Retinal pigment epithelial cell (primary cell): Measurements from ENCODE around the gene INHBA.
A peak's percentile ranks its signal among the peaks of the same experiment; 100 is the strongest.

ENCODE experiments used
- DNase-seq: peaks from one replicate; pipeline ENCODE4 v3.0.0-alpha.2; 2010; ENCODE audit warnings: low read depth
- H3K4me3 ChIP-seq: 2 replicates; pipeline ENCODE4 v1.5.1; 2011; ENCODE audit warnings: mild to moderate bottlenecking, low read length, control low read depth, moderate library complexity
- TF ChIP-seq, protein P1 (sequence below): conservative IDR thresholded peaks from 2 replicates; pipeline ENCODE4 v1.5.1; 2011; ENCODE audit warnings: low read depth, low read length, control low read depth, inconsistent platforms

The INHBA gene

DNA sequence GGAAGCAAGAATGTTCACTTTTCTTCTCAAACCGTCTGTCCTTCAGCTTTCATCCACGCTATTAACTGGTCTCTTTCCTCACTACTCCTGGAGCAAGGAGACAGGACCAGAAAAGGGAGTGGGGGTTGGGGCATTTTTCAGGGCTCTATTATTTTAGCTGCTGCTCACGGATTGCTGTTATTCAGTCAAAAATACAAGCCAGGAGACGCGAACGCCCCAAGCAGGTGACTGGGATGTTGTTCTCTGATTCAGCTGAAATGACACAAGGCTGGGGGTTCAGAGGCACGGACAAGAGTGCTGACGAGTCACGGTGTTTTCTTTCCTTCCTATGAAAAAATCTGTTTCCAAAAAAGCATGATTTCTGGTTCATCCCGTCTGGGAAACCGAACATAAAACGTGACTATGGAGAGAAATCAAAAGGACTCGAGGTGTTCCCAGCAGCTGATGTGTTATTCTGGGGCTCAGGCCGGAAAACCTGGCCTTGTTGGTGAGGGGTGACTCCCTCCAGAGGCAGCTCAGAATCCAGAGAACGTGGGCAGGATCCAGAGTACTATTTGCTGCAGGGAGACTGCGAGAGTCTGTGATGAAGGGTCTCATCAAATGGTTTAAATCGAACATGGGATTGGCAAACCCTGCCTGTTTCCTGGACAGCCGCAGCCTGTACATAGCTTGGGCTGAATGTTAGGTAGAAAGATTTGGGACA, 3.5 kb upstream of the INHBA start:
- DNase-seq: no peak
- TF ChIP-seq, protein P1, sequence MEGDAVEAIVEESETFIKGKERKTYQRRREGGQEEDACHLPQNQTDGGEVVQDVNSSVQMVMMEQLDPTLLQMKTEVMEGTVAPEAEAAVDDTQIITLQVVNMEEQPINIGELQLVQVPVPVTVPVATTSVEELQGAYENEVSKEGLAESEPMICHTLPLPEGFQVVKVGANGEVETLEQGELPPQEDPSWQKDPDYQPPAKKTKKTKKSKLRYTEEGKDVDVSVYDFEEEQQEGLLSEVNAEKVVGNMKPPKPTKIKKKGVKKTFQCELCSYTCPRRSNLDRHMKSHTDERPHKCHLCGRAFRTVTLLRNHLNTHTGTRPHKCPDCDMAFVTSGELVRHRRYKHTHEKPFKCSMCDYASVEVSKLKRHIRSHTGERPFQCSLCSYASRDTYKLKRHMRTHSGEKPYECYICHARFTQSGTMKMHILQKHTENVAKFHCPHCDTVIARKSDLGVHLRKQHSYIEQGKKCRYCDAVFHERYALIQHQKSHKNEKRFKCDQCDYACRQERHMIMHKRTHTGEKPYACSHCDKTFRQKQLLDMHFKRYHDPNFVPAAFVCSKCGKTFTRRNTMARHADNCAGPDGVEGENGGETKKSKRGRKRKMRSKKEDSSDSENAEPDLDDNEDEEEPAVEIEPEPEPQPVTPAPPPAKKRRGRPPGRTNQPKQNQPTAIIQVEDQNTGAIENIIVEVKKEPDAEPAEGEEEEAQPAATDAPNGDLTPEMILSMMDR: no peak
- no peak overlapping the region for H3K4me3 ChIP-seq

DNA sequence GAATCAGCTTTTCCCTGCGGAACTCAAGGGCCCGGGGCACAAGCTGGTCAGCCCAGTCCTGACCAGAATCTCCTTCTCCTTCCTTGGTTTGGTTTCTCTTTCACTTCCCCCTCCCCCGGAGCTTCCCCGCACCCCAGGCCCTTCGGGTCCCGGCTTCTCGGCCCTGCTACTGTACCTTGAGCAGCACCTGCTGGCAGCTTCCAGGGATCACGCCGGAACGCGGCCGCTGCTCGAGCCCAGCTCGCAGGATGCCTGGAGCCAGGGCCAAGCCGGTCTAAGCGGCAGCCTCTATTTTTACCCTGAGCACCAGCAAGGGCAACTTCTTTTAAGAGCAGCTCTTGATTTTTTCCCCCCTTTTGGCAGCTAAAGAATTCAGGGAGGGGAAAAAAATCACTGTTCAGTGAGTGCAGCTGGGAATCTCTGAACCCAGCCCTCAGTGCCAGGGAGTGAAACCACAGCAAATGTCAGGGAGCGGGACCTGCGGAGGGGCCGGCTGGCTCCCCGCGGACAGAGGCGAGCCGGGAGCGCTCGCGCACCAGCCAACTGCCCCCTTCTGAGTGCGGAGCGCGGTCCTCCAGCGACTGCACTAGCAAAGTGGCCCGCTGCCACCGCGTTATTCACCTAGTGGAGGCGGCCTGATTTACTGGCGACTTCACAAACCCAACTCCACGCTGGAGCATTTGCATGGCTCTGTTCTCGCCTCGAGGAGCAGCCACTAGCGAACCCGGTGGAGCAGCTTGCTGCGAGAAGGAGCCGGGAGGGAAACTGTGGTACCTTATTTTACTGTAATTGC, 2.4 kb upstream of the INHBA start:
- DNase-seq: peak; percentile 70
- peak overlapping the region; percentile 45 for H3K4me3 ChIP-seq

DNA sequence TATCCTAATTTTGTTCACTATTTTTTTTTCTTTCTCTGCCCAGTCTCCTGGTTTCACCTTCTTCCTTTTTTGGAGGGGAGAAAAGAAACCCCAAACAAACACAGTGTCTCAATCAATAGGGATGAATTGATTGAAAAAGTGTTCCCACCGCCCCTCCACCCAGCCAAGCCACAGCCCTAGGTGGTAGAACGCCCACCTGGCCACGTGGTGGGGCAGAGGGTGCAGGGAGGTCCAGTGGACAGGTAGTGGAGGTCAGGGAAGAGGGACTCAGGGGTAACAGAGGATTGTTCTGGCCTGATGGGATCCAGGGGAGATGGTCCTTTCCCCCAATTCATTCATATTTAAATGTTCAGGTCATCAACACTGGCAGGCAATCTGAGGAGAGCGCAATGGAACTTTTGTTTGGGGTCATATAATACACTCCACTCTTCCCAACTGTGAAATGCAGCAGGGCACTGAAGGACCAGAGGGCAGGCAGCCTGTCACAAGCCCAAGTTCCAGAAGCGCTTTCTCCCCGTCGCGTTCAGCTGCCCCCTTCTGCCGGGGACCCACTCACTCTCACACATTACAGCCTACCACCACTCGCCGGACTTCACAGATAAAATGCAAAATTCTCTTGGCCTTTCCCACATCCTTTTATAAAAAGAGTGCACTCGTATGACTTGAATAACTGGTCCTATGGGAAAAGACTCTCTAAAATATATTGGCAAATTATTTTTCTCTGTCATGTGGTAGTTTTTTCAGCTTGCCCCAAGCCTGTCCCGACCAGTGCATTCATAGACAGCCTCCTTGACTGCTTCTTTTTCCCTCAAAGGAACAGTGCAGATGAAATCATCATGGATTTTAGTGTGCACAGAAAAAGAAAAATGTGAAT, 1.6 kb downstream of the INHBA start:
- no peak for DNase-seq
- no peak overlapping the region for H3K4me3 ChIP-seq
- TF ChIP-seq, protein P1: no peak

More for the DNA sequence above, 2.4 kb upstream of the INHBA start:
- TF ChIP-seq, protein P1: peak; percentile 82

DNA sequence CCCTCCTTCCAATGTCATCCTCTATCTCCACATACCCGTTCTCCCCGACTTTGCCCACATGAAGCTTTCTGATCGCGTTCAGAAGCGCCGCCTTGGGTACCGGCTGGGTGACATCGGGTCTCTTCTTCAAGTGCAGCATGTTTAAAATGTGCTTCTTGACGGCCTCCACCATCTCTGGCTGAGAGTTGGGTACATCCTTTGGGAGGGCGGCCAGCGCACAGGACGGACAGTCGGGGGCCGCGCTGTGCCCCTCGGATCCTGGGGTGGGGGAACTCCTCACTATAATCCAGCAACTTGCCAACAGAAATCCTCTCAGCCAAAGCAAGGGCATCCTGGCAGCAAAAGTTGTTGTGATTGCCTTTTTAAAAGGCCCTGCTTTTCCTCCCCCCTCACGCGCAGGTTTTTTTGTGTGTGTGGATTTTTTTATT, 2.8 kb downstream of the INHBA start:
- peak overlapping the region; percentile 53 for H3K4me3 ChIP-seq
- DNase-seq: no peak
- TF ChIP-seq, protein P1: no peak

DNA sequence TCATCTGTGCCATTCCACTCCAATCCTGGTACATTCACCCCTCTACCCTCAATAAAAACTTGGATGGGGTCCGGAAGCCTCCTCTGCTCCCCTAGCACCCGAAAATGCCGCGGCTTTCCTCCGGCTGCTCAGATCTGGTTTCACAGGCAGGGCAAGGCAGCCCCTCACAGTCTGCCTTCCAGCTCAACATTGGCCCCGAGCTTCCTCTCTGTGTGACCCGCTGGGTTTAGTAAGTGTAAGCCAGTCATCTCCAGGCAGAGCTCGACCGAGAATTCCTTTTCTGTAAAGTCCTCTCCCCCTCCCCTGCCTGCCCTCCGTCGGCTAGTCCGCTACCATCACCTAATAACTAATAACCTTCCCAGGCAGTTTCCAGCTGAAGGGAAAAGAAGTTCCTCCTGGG, 3.4 kb downstream of the INHBA start:
- TF ChIP-seq, protein P1: no peak
- no peak for DNase-seq
- peak overlapping the region; percentile 53 for H3K4me3 ChIP-seq

DNA sequence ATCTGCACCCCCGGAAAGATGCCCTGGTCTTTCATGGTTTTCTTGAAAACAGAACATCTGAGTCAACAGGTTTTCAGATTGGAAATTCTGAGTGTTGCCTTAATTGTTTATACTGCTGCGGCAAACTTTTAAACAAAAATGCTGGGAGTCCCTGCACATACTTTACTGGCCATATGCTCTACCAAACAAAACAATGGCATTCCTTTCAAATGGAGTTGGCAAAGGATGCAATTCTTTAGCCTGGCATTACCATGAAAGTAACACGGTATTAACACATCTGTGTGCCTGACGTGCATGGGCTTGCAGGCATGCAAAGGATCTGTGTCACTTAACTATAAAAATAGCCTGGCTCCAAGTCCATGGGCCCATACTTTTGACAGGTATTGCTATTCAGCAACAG, 4.2 kb downstream of the INHBA start:
- H3K4me3 ChIP-seq: no peak overlapping the region
- TF ChIP-seq, protein P1: no peak
- DNase-seq: no peak
